Forelimb muscle (tissue), 1 donor: Measurements from ENCODE around the gene ANTXR2. TPM values are rescaled to one million over a fixed set of nuclear protein-coding genes. Genes with fewer than 3 reads are reported as not detected.
"Not testable (repeated sequence)": the region's sequence is repeated elsewhere in the genome, so short reads cannot be mapped to it uniquely, and the experiment has no call there.

Source experiments
- DNase-seq: peaks from one replicate; pipeline ENCODE4 v3.0.0-alpha.2; 2013; ENCODE audit warnings: low read depth
- polyA plus RNA-seq: library from polyadenylated mRNA; unstranded; fragments of 120-200 nt; gene quantifications from one replicate; pipeline ENCODE4 v1.2.1, GENCODE V29; 2013; ENCODE audit not compliant: insufficient read length

Gene ANTXR2
- polyA plus RNA-seq, 1 donor, result 98.0 TPM

DNA sequence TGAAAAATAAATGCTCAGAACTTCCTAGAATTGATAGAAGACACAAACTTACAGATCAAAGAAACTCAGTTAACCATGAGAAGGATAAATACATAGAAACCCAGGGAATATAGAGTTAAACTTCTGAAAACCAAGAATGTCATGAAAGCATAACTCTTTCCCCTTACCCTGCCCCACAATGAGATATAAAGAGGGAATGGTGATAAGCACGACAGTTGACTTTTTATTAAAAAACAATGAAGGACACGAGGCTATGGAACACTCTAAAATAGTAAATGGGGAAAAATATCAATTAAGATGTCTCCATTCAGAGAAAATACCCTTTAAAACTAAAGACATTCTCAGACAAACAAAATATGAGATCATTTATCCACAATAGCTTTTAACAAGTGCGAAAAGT is 154.7 kb downstream of the ANTXR2 start:
- no peak for DNase-seq

GRCh38 chr4:79917246-79917645 is 155.8 kb downstream of the ANTXR2 start:
- no peak for DNase-seq

GRCh38 chr4:79915246-79915645 is 157.8 kb downstream of the ANTXR2 start:
- no peak for DNase-seq

- DNase-seq, result no peak
Measured at GRCh38 chr4:79913581-79913980, 159.4 kb downstream of the ANTXR2 start.

DNA sequence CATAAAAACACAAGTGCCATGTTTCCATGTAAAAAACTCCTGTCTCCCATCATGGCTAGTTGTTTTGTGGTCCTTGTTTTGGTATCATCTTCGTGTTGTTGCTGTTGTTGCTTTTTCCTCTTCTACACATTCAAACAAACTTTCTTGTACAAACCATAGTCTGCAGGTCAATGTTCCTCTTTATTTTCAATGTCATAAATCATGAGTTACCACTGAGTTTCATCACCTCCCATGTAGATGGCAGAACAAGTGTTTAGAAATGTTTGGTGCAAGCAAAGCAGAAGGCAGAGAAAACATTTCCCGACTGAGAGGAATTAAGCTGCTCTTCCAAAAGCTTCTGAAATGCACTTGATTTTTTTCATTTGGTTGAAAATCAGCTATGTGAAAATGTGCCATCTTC is 166.0 kb downstream of the ANTXR2 start:
- no peak for DNase-seq

DNA sequence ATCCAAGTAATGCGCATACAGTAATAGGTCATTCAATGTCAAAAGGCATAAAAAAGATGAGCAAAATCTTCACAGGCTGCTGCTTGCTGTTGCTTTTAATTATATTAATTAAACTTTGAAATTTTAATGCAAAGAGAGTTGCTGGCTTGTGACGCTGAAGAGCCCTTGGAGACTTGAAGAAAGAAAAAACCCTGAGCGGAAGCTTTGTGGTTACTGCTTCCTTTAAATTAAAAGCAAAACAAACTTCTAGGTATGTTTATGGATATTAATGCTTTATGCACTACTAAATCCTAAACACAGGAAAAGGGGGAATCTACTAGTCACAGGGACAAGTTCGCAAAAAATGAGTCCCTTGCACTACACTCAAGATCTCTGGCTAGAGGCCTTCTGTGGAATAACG is 166.7 kb downstream of the ANTXR2 start:
- no peak for DNase-seq

DNA sequence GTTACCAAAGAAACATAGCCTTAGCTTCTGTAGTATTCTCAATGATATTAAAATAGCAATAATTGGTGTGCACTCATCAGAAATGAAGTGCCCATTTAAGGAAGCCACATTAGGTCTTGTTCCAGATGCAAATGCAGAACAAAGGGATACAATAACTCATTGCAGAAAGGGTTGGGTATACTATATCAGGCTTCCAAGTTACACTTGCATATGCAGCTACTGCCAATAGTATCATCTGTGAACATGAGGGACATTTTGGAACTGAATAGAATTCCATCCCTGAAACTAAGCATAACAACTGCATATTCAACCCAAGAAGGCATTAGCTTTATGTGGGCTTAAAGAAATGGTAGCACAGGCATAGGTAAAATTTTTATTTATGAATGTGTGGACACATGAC is 167.8 kb downstream of the ANTXR2 start:
- no peak for DNase-seq

DNA sequence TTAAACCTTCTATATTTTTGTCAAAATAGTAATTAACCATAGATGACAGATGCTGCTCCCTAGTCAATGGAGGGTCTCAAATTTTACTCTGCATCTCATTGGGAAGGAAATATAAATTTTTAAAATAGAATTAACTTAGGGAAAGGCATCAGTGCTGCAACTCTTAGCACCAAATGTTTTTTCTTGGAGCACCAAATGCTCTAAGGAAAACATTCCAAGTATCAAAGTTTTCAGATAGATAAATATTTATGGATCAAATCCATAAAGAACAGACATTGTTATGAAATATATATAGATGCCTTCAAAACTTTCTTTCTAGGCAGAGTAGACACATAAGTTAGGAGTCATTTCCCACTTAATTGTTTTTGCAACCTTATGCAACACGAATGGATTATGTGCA is 168.7 kb downstream of the ANTXR2 start:
- DNase-seq, result no peak

- DNase-seq, result no peak
Measured at GRCh38 chr4:79900182-79900581, 172.8 kb downstream of the ANTXR2 start.

DNA sequence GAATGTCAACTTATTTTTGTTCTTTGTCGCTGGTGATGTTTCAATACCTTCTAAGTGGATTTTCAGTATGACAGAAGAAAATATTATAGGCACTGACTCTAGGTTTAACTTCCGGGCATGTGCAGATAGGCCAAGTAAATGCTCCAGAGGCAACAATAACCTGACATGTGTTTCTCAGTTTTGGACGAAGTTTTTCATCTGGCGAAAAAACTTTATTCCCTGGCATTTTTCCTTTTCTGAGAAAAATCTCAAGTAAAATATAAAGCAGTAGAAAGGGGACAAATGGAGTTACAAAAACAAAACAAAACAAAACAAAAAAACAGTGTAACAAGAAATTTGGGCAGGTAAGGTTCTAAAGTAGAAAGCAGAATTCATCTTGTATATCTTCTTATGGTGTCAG is 173.5 kb downstream of the ANTXR2 start:
- peak; percentile 36 for DNase-seq

DNA sequence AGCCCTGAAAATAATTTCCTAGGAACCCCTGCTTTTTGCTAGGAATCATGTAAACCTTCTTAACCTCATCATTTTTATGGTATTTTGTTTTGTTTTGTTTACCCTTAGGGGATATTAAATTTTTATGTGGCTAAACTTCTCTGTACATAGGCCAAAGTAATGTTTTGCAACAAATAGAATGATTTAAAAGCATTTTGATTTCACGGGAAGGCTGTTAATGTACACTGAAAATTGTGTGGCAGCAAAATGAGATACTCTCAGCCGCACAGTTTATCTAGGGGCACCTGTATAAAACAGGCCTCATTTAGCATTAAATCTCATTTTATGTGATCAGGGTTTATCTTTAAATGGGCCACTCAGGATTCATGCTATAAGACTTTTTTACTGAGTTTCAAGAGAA is 175.0 kb downstream of the ANTXR2 start:
- DNase-seq, result no peak

GRCh38 chr4:79897174-79897573 is 175.9 kb downstream of the ANTXR2 start:
- DNase-seq, result no peak

GRCh38 chr4:79893456-79893855 is 179.6 kb downstream of the ANTXR2 start:
- DNase-seq, result no peak

DNA sequence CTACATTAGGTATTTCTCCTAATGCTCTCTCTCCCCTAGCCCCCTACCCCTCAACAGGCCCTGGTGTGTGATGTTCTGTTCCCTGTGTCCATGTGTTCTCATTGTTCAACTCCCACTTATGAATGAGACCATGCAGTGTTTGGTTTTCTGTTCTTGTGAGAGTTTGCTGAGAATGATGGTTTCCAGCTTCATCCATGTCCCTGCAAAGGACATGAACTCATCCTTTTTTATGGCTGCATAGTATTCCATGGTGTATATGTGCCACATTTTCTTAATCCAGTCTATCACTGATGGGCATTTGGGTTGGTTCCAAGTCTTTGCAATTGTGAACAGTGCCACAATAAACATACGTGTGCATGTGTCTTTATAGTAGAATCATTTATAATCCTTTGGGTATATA is 184.0 kb downstream of the ANTXR2 start:
- not testable (repeated sequence) for DNase-seq

DNA sequence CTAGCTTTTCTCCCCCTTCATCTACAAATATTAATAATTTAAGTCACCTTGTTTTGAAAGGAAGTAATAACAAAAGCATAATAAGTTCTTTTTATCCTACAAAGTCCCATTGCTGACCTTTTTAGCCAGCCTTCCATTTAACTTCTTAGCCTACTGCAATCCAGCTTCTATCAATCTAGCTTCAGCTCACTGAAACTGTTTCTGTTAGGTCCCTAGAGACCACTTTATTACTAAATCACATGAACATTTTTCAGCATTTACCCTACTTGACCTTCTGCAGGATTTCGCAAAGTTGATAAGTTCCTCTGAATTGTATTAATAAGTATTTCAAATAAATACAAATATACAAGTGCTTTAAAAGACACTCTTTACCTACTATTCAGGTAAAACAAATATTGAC is 186.5 kb downstream of the ANTXR2 start:
- no peak for DNase-seq

- DNase-seq, result no peak
Measured at GRCh38 chr4:79886021-79886420, 187.0 kb downstream of the ANTXR2 start.

DNA sequence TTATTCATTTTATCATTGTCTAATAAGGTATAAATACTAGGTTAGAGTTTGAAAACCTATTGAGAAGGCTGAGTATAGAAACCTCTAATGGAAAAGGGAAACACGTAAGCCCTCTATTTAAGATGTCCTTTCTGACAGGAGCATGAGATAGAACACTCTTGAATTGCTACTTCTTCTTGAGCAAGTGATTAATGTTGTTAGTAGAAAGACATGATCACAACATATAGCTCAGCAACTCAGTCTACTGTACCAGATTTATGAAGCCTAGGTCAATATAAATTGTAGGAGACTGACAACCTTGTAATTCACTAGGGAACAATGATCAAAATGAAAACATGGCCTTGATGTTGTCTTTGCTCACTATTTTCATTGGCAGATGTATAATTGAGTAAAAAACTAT is 189.7 kb downstream of the ANTXR2 start:
- no peak for DNase-seq

DNA sequence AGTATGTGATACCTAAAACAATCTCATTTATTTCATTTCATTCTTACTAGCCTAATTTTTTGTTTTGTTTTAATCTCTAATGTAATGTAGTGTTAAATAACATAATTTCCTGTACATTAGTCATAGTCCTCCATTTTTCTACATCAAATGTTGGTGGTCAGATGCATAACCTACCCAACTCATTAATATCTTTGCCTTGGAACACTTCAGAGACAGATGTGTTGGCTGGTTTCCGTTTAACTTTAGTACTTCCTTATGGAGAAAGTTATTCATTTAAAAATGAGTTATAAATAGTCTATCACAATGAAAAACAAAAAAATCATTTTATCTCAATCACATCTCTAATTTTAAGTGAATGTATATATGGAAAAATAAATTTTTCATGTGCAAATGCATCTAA is 190.2 kb downstream of the ANTXR2 start:
- DNase-seq, result peak; percentile 55

GRCh38 chr4:79881407-79881806 is 191.6 kb downstream of the ANTXR2 start:
- DNase-seq, result no peak

GRCh38 chr4:79877511-79877910 is 195.5 kb downstream of the ANTXR2 start:
- no peak for DNase-seq

- DNase-seq, result no peak
Measured at GRCh38 chr4:79875344-79875899, 197.6 kb downstream of the ANTXR2 start.

DNA sequence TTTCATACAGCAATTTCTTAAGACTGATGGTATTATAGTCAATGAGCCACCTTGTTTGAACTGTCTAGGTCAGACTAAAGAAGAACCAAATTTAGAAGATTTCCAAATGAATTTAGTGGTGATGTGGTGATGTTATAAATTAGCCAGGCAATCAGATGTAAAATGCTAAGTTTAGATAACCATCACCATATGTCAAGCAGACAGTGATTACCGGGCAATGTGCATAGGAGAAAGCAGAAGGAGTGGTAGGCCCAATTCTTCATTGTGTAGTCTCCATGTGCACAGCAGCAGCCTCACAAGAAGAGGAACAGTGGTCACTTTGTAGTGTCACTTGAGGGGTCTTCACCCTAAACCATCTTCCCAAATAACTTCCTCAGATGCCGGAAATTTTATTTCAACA is 198.8 kb downstream of the ANTXR2 start:
- DNase-seq, result no peak

DNA sequence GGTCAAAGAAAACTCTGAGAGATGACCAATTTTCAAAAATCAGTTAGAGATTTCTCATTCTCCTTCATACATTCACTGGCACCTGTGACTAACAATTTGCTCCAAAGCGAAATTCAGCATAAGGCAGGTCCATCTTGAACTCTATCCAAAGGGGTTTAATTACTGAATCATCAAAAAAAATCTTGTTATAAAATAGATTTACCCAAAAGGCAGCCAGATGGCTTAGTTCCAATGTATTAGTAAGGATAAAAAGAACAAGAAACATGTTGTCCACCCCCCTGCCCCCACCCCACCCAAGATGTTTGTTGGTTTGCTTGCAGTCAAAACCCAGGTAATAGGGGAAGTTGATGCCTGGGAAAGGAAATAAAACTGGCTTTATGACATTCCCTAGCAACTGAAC is 200.3 kb downstream of the ANTXR2 start:
- no peak for DNase-seq

GRCh38 chr4:79871961-79872360 is 201.1 kb downstream of the ANTXR2 start:
- DNase-seq, result no peak
